Measurements from ENCODE around the gene ZNF48.

Gene ZNF48

DNA sequence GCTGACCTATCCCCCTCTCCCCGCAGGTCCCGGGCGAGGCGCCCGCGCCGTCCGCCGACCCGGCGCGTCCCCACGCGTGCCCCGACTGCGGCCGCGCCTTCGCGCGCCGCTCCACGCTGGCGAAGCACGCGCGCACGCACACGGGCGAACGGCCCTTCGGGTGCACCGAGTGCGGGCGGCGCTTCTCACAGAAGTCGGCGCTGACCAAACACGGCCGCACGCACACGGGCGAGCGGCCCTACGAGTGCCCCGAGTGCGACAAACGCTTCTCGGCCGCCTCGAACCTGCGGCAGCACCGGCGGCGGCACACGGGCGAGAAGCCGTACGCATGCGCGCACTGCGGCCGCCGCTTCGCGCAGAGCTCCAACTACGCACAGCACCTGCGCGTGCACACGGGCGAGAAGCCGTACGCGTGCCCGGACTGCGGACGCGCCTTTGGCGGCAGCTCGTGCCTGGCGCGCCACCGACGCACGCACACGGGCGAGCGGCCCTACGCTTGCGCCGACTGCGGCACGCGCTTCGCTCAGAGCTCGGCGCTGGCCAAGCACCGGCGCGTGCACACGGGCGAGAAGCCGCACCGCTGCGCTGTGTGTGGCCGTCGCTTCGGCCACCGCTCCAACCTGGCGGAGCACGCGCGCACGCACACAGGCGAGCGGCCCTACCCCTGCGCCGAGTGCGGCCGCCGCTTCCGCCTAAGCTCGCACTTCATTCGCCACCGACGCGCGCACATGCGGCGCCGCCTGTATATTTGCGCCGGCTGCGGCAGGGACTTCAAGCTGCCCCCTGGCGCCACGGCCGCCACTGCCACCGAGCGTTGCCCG, 22.5 kb downstream of the ZNF48 start (continued):
- TF ChIP-seq, protein P1, sequence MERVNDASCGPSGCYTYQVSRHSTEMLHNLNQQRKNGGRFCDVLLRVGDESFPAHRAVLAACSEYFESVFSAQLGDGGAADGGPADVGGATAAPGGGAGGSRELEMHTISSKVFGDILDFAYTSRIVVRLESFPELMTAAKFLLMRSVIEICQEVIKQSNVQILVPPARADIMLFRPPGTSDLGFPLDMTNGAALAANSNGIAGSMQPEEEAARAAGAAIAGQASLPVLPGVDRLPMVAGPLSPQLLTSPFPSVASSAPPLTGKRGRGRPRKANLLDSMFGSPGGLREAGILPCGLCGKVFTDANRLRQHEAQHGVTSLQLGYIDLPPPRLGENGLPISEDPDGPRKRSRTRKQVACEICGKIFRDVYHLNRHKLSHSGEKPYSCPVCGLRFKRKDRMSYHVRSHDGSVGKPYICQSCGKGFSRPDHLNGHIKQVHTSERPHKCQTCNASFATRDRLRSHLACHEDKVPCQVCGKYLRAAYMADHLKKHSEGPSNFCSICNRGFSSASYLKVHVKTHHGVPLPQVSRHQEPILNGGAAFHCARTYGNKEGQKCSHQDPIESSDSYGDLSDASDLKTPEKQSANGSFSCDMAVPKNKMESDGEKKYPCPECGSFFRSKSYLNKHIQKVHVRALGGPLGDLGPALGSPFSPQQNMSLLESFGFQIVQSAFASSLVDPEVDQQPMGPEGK (CRISPR knock-in tag; IDR thresholded peaks at IDR 0.05; ENCODE audit: borderline replicate concordance), result no peak
- TF ChIP-seq, protein P2, sequence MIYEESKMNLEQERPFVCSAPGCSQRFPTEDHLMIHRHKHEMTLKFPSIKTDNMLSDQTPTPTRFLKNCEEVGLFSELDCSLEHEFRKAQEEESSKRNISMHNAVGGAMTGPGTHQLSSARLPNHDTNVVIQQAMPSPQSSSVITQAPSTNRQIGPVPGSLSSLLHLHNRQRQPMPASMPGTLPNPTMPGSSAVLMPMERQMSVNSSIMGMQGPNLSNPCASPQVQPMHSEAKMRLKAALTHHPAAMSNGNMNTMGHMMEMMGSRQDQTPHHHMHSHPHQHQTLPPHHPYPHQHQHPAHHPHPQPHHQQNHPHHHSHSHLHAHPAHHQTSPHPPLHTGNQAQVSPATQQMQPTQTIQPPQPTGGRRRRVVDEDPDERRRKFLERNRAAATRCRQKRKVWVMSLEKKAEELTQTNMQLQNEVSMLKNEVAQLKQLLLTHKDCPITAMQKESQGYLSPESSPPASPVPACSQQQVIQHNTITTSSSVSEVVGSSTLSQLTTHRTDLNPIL (CRISPR knock-in tag; IDR thresholded peaks at IDR 0.05; ENCODE audit: low read depth), result no peak
- TF ChIP-seq ISL1 (CRISPR knock-in tag; IDR thresholded peaks at IDR 0.05) (no peak), ZC3H10 (CRISPR knock-in tag; IDR thresholded peaks at IDR 0.05) (no peak), SNAI2 (CRISPR knock-in tag; IDR thresholded peaks at IDR 0.05) (peak; percentile 50; the same call in 1 of the 2 replicates), TCF4 (CRISPR knock-in tag; IDR thresholded peaks at IDR 0.05; ENCODE audit: borderline replicate concordance) (no peak), OSR1 (CRISPR knock-in tag; IDR thresholded peaks at IDR 0.05) (no peak)

DNA sequence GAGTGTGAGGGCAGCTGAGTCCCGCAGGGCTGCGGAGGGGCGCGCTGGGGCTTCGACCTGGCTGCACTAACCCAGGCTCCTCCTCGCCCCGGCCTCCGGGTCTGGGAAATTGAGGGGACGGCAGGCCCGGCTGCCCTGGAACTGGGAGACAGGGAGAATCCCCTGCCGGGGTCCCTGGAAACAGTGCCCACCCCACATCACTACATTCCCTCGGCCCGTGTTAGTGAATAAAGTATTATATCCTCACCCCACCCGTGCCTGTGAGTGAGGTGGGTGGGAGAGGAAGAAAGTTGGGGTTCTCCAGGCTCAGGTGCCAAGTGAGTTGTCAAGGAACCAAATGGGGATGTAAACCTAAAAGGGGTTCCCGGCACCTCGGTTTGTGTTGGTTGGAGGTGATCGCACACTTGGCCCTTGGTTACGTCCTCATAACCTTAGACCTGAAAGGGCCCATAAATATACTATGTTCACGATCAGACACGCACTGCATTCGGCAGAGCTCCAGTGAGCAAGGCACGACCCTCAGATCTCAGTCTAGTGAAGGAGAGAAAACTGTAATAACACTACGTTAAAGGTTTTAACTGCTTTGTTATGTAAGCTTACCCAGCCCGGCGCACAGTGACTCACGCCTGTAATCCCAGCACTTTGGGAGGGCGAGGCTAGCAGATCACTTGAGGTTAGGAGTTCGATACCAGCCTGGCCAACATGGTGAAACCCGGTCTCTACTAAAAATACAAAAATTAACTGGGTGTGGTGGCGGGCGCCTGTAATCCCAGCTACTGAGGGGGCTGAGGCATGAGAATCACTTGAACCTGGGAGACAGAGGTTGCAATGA, 23.3 kb downstream of the ZNF48 start:
- no peak for ATAC-seq
- TF ChIP-seq, protein P2 (CRISPR knock-in tag; IDR thresholded peaks at IDR 0.05; ENCODE audit: low read depth), result no peak
- TF ChIP-seq ARNTL (CRISPR knock-in tag; IDR thresholded peaks at IDR 0.05; ENCODE audit: borderline replicate concordance, low read depth), result no peak

DNA sequence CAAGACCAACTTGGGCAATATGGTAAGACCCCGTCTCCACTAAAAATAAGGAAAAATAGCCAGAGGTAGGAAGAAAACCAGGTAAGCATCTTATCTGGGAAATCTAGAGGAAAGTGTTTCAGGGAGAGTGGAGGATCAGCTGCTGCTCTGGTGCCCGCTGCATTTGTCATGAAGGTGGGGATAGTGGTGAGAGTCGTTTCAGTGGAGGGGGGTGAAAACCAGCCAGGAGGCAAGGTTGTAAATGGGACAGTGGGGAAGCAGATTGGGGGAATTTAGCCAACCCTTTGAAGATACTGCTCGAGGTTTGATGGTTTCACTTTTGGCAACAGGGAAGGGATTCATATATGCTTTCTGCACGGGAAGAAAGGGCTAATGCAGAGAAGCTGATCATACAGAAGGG, 25.8 kb downstream of the ZNF48 start:
- no peak for TF ChIP-seq PPARA (CRISPR knock-in tag; IDR thresholded peaks at IDR 0.05; ENCODE audit: borderline replicate concordance)
- TF ChIP-seq, protein P2 (CRISPR knock-in tag; IDR thresholded peaks at IDR 0.05; ENCODE audit: low read depth), result no peak
- no peak for TF ChIP-seq ZNF565 (CRISPR knock-in tag; conservative IDR thresholded peaks at IDR 0.05; ENCODE audit: low read depth)
- TF ChIP-seq GLIS3 (CRISPR knock-in tag; IDR thresholded peaks at IDR 0.05), result no peak
- no peak for TF ChIP-seq ZFP3 (CRISPR knock-in tag; IDR thresholded peaks at IDR 0.05)
- no peak for TF ChIP-seq ZNF8 (CRISPR knock-in tag; IDR thresholded peaks at IDR 0.05)
- TF ChIP-seq, protein P1 (CRISPR knock-in tag; IDR thresholded peaks at IDR 0.05; ENCODE audit: borderline replicate concordance), result no peak
- no peak for TF ChIP-seq SNAI2 (CRISPR knock-in tag; IDR thresholded peaks at IDR 0.05)
- TF ChIP-seq, protein P3, sequence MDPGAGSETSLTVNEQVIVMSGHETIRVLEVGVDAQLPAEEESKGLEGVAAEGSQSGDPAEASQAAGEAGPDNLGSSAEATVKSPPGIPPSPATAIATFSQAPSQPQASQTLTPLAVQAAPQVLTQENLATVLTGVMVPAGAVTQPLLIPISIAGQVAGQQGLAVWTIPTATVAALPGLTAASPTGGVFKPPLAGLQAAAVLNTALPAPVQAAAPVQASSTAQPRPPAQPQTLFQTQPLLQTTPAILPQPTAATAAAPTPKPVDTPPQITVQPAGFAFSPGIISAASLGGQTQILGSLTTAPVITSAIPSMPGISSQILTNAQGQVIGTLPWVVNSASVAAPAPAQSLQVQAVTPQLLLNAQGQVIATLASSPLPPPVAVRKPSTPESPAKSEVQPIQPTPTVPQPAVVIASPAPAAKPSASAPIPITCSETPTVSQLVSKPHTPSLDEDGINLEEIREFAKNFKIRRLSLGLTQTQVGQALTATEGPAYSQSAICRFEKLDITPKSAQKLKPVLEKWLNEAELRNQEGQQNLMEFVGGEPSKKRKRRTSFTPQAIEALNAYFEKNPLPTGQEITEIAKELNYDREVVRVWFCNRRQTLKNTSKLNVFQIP (CRISPR knock-in tag; IDR thresholded peaks at IDR 0.05; ENCODE audit: borderline replicate concordance, low read depth), result no peak
- no peak for TF ChIP-seq ZC3H10 (CRISPR knock-in tag; IDR thresholded peaks at IDR 0.05)
- no peak for TF ChIP-seq CSDC2 (CRISPR knock-in tag; IDR thresholded peaks at IDR 0.05)
- TF ChIP-seq OSR1 (CRISPR knock-in tag; IDR thresholded peaks at IDR 0.05), result no peak
- TF ChIP-seq TOX (CRISPR knock-in tag; IDR thresholded peaks at IDR 0.05; ENCODE audit: borderline replicate concordance), result no peak
- no peak for TF ChIP-seq TCF4 (CRISPR knock-in tag; IDR thresholded peaks at IDR 0.05; ENCODE audit: borderline replicate concordance)
- TF ChIP-seq ZFP30 (CRISPR knock-in tag; IDR thresholded peaks at IDR 0.05), result no peak
- no peak for TF ChIP-seq ESRRG (CRISPR knock-in tag; IDR thresholded peaks at IDR 0.05)
- no peak for ATAC-seq

All from SK-N-SH treated with all-trans-retinoic acid at 6 μM for 48 hours (cell line).